HCT116 (cell line): ENCODE results near the gene FAT2. TPM values are rescaled to one million over a fixed set of nuclear protein-coding genes. Genes with fewer than 3 reads are reported as not detected.

Experiments
- ATAC-seq: fragments of 200-7000 bp; cut with Tn5 transposase; 2 replicates; pipeline ENCODE4 v1.9.1; 2020; ENCODE audit warnings: mild to moderate bottlenecking, moderate library complexity
- Bru-seq: library from RNA; stranded (reverse); fragments of 400-500 nt; gene quantifications from one replicate; lab custom pipeline; 2021; lab: Mats Ljungman, UMichigan
- BruChase-seq, 2 experiments: library from RNA; stranded (reverse); fragments of 400-500 nt; gene quantifications; one replicate each; lab custom pipeline; 2021; lab: Mats Ljungman, UMichigan
- BruUV-seq: library from RNA; stranded (reverse); fragments of 400-500 nt; replicated peaks from 2 replicates; lab custom pipeline; 2021; lab: Mats Ljungman, UMichigan
- CTCF ChIA-PET: fragments of 300-600 bp; sonication (Branson Sonifier 250); formaldehyde crosslinking; loops from one replicate; lab custom pipeline; 2021; ENCODE audit warnings: antibody characterized with exemption; lab: Charles Lee
- POLR2A ChIA-PET: fragments of 300-600, 350-600 bp; sonication (Branson Sonifier 250); formaldehyde crosslinking; loops from one replicate; lab custom pipeline; 2021; ENCODE audit warnings: antibody characterized with exemption; lab: Charles Lee
- RAD21 ChIA-PET, 2 experiments: fragments of 300-600 bp; sonication (Branson Sonifier 250); formaldehyde crosslinking; loops; one replicate each; lab custom pipeline; 2023; ENCODE audit warnings: low total read pairs in 2 of 2; ENCODE audit not compliant: uncharacterized antibody in 2 of 2, unreplicated experiment in 2 of 2, low non-redundant PET in 1 of 2; lab: Charles Lee
- DNase-seq: peaks from one replicate; pipeline ENCODE4 v3.0.0-alpha.2; 2010; ENCODE audit warnings: low read depth, low spot score
- H2AFZ ChIP-seq: fragments of 200-600 bp; shearing (Covaris generic), sonication (generic); 2 replicates; pipeline ENCODE4 v1.6.1; 2017; ENCODE audit warnings: low read depth, mixed run types, mixed read lengths, antibody characterized with exemption, low read length; ENCODE audit not compliant: poor library complexity, severe bottlenecking
- H3K27ac ChIP-seq: 2 replicates; pipeline ENCODE4 v1.5.1; 2012; ENCODE audit warnings: low read depth, low read length
- H3K27me3 ChIP-seq: fragments of 200-600 bp; sonication (generic); 2 replicates; pipeline ENCODE4 v1.6.1; 2016; ENCODE audit warnings: mixed run types, low read length, mixed read lengths; ENCODE audit not compliant: insufficient read depth
- H3K36me3 ChIP-seq, 2 experiments: fragments of 200-500 bp in 1 of 2; fragments of 200-600 bp in 1 of 2; sonication (Bioruptor generic) in 1 of 2; sonication (generic) in 1 of 2; 2 replicates each; pipeline versions ENCODE4 v1.5.1 to v1.6.1; 2014 to 2016; ENCODE audit warnings: low read length in 2 of 2, inconsistent platforms in 1 of 2, mixed read lengths in 1 of 2, mixed run types in 1 of 2; ENCODE audit not compliant: insufficient read depth in 2 of 2, control insufficient read depth in 1 of 2
- H3K4me1 ChIP-seq, 2 experiments: fragments of 200-600 bp in 1 of 2; sonication (generic) in 1 of 2; 2 replicates each; pipeline versions ENCODE4 v1.5.1 to v1.6.1; 2012 to 2017; ENCODE audit warnings: low read length in 2 of 2, inconsistent platforms in 1 of 2, mild to moderate bottlenecking in 1 of 2, mixed read lengths in 1 of 2, mixed run types in 1 of 2, moderate library complexity in 1 of 2; ENCODE audit not compliant: insufficient read depth in 2 of 2, control insufficient read depth in 1 of 2
- H3K4me2 ChIP-seq: fragments of 200-600 bp; sonication (generic); 2 replicates; pipeline ENCODE4 v1.6.1; 2017; ENCODE audit warnings: mixed run types, low read length, mixed read lengths
- H3K4me3 ChIP-seq, 2 experiments: fragments of 200-600 bp in 1 of 2; sonication (generic) in 1 of 2; replicated peaks in 1 of 2; 2 replicates each; pipeline ENCODE4 v1.5.1; 2011 to 2016; ENCODE audit warnings: low read length in 2 of 2, control low read depth in 1 of 2, low read depth in 1 of 2, mild to moderate bottlenecking in 1 of 2, mixed read lengths in 1 of 2, mixed run types in 1 of 2
- H3K79me2 ChIP-seq: fragments of 200-600 bp; sonication (generic); 2 replicates; pipeline ENCODE4 v1.6.1; 2017; ENCODE audit warnings: mild to moderate bottlenecking, mixed run types, low read length, moderate library complexity, mixed read lengths; ENCODE audit not compliant: insufficient read depth
- H3K9ac ChIP-seq: fragments of 200-600 bp; sonication (generic); 2 replicates; pipeline ENCODE4 v1.6.1; 2016; ENCODE audit warnings: low read length, mixed read lengths
- H3K9me2 ChIP-seq: fragments of 200-600 bp; sonication (generic), shearing (Covaris generic); 2 replicates; pipeline ENCODE4 v1.6.1; 2017; ENCODE audit warnings: mixed run types, mild to moderate bottlenecking, moderate library complexity; ENCODE audit not compliant: insufficient read depth
- H3K9me3 ChIP-seq, 2 experiments: fragments of 200-500 bp in 1 of 2; fragments of 200-600 bp in 1 of 2; sonication (Bioruptor generic) in 1 of 2; sonication (generic) in 1 of 2; 2 replicates each; pipeline ENCODE4 v1.6.1; 2014 to 2017; ENCODE audit warnings: low read length in 2 of 2, mixed read lengths in 2 of 2, inconsistent platforms in 1 of 2, low read depth in 1 of 2, mild to moderate bottlenecking in 1 of 2, mixed run types in 1 of 2, moderate library complexity in 1 of 2; ENCODE audit not compliant: control insufficient read depth in 1 of 2, insufficient read depth in 1 of 2
- H4K20me1 ChIP-seq: fragments of 200-600 bp; sonication (generic), shearing (Covaris generic); 2 replicates; pipeline ENCODE4 v1.6.1; 2017; ENCODE audit warnings: mixed run types, mild to moderate bottlenecking, moderate library complexity; ENCODE audit not compliant: insufficient read depth
- CBX3 ChIP-seq: IDR thresholded peaks from 2 replicates; pipeline ENCODE4 v1.6.1; 2012; ENCODE audit warnings: low read depth
- CEBPB ChIP-seq: IDR thresholded peaks from 2 replicates; pipeline ENCODE4 v1.6.1; 2012; ENCODE audit warnings: low read depth
- CTCF ChIP-seq, 3 experiments: fragments of 200-600 bp in 1 of 3; sonication (generic) in 1 of 3; IDR thresholded peaks in 2 of 3; conservative IDR thresholded peaks in 1 of 3; 2 replicates each; pipeline ENCODE4 v1.5.1; 2012 to 2017; ENCODE audit warnings: low read depth in 2 of 3, low read length in 2 of 3, antibody characterized with exemption in 1 of 3, borderline replicate concordance in 1 of 3, control low read depth in 1 of 3, mild to moderate bottlenecking in 1 of 3, mixed read lengths in 1 of 3, mixed run types in 1 of 3, moderate library complexity in 1 of 3; ENCODE audit not compliant: insufficient read depth in 1 of 3
- EGR1 ChIP-seq: IDR thresholded peaks from 2 replicates; pipeline ENCODE4 v1.6.1; 2012; ENCODE audit warnings: low read depth
- ELF1 ChIP-seq: IDR thresholded peaks from 2 replicates; pipeline ENCODE4 v1.6.1; 2012; ENCODE audit warnings: low read depth, borderline replicate concordance
- EZH2 ChIP-seq: fragments of 200-600 bp; sonication (generic); IDR thresholded peaks from 2 replicates; pipeline ENCODE4 v1.6.1; 2017; ENCODE audit warnings: antibody characterized with exemption, mixed run types
- EZH2phosphoT487 ChIP-seq: fragments of 200-600 bp; IDR thresholded peaks from 2 replicates; pipeline ENCODE4 v1.6.1; 2018; ENCODE audit warnings: antibody characterized with exemption, borderline replicate concordance
- FOSL1 ChIP-seq: IDR thresholded peaks from 2 replicates; pipeline ENCODE4 v1.6.1; 2012; ENCODE audit warnings: low read depth
- POLR2A ChIP-seq: IDR thresholded peaks from 2 replicates; pipeline ENCODE4 v1.7.0; 2011; ENCODE audit warnings: borderline replicate concordance; ENCODE audit not compliant: insufficient read depth, insufficient read length; ENCODE audit errors: extremely low read depth
- POLR2AphosphoS5 ChIP-seq: IDR thresholded peaks from 2 replicates; pipeline ENCODE4 v1.6.1; 2011; ENCODE audit warnings: mild to moderate bottlenecking, low read depth, low read length, moderate library complexity
- RAD21 ChIP-seq: IDR thresholded peaks from 2 replicates; pipeline ENCODE4 v1.6.1; 2012; ENCODE audit warnings: low read depth, mild to moderate bottlenecking
- SP1 ChIP-seq: IDR thresholded peaks from 2 replicates; pipeline ENCODE4 v1.6.1; 2012; ENCODE audit warnings: low read depth
- SRF ChIP-seq: IDR thresholded peaks from 2 replicates; pipeline ENCODE4 v1.6.1; 2012; ENCODE audit warnings: low read depth
- YY1 ChIP-seq: IDR thresholded peaks from 2 replicates; pipeline ENCODE4 v1.6.1; 2011; ENCODE audit warnings: low read length, low read depth, moderate library complexity, mild to moderate bottlenecking; ENCODE audit not compliant: insufficient replicate concordance; ENCODE audit errors: extremely low read depth
- ZNF274 ChIP-seq: fragments of 200-500 bp; sonication (Bioruptor generic); IDR thresholded peaks from 2 replicates; pipeline ENCODE4 v1.6.1; 2014; ENCODE audit warnings: mild to moderate bottlenecking, low read depth, low read length, inconsistent platforms
- intact Hi-C: fragments of 100-400 bp; cut with micrococcal nuclease; formaldehyde crosslinking; loops from 2 replicates; pipeline ENCODE4 v1.10.0; 2022
- long read RNA-seq: library from polyadenylated mRNA; unstranded; transcript quantifications from one replicate; pipeline ENCODE4 v2.0.0, GENCODE V29; 2021; ENCODE audit not compliant: unreplicated experiment
- polyA plus RNA-seq: library from polyadenylated mRNA; unstranded; fragments of >200 nt; gene quantifications from 2 replicates; pipeline ENCODE4 v1.2.1, GENCODE V29; 2012; ENCODE audit warnings: missing spikeins
- total RNA-seq: library from RNA; stranded (reverse); gene quantifications from one replicate; pipeline ENCODE4 v1.2.1, GENCODE V29; 2021; ENCODE audit not compliant: unreplicated experiment
- TF ChIP-seq, protein P1 (sequence below): IDR thresholded peaks from 2 replicates; pipeline ENCODE4 v1.6.1; 2012; ENCODE audit warnings: low read depth

Gene FAT2, protein sequence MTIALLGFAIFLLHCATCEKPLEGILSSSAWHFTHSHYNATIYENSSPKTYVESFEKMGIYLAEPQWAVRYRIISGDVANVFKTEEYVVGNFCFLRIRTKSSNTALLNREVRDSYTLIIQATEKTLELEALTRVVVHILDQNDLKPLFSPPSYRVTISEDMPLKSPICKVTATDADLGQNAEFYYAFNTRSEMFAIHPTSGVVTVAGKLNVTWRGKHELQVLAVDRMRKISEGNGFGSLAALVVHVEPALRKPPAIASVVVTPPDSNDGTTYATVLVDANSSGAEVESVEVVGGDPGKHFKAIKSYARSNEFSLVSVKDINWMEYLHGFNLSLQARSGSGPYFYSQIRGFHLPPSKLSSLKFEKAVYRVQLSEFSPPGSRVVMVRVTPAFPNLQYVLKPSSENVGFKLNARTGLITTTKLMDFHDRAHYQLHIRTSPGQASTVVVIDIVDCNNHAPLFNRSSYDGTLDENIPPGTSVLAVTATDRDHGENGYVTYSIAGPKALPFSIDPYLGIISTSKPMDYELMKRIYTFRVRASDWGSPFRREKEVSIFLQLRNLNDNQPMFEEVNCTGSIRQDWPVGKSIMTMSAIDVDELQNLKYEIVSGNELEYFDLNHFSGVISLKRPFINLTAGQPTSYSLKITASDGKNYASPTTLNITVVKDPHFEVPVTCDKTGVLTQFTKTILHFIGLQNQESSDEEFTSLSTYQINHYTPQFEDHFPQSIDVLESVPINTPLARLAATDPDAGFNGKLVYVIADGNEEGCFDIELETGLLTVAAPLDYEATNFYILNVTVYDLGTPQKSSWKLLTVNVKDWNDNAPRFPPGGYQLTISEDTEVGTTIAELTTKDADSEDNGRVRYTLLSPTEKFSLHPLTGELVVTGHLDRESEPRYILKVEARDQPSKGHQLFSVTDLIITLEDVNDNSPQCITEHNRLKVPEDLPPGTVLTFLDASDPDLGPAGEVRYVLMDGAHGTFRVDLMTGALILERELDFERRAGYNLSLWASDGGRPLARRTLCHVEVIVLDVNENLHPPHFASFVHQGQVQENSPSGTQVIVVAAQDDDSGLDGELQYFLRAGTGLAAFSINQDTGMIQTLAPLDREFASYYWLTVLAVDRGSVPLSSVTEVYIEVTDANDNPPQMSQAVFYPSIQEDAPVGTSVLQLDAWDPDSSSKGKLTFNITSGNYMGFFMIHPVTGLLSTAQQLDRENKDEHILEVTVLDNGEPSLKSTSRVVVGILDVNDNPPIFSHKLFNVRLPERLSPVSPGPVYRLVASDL (N-terminal part only)
- total RNA-seq, result 0.05 TPM
- polyA plus RNA-seq, result 0.01 and 0.02 TPM in 2 replicates
- Bru-seq, nascent RNA, result percentile 7 among the genes with signal in this experiment
- BruChase-seq, experiment 1, labeled RNA remaining after a 6-hour chase, result percentile 8 among the genes with signal in this experiment
- percentile 13 among the genes with signal in this experiment for BruChase-seq, experiment 2, labeled RNA remaining after a 2-hour chase
- long read RNA-seq, result 0 reads

DNA sequence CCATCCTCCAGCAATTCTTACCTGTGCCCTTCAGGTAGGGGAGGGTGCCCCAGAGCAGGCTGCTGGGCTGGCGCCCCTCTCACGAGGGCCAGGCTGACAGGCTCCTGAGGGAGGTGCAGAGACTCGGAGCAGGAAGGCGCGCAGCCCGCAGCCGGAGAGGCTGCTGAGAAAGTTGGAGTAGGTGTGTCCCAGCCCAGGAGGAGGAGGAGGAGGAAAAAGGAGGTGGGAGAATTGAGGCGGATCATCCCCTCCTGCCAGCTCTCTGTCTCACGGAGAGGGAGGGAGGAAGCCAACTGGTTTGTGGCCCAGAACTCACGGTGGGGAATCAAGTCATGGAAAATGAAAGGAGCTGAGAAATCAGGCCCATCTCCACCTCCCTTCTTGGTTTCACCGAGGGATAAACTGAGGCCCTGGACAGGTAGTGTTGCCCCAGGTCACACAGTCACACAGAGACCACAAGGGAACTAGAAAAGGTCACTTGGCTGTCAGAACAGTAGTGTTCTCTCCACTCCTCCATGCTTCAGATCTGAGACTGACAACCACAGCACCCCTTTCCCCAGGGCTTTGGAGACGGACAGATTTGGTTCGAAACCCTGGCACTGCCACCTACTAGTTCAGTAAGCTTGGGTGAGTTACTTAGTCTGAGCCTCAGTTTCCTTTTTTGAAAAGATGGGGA, at the start of gene FAT2:
TSS of gene FAT2 (minus strand) at position 188 of the 676 bp plus-strand sequence. CDS start 22,400 bp downstream, outside the sequence.
- H3K9ac ChIP-seq, result no peak within 1 kb of the TSS
- no peaks in the 10 kb centered on the region for H3K9me2 ChIP-seq
- BruUV-seq, result no TSS peak
- ChIA-PET CTCF (no interaction called here), RAD21 (no interaction called here), POLR2A (no interaction called here)
- no peaks in the 10 kb centered on the region for H4K20me1 ChIP-seq
- no peak within 1 kb of the TSS for H3K4me3 ChIP-seq
- H2AFZ ChIP-seq, result no peak within 1 kb of the TSS
- intact Hi-C loops, result no loop called here
- ATAC-seq (no peak; the same call in 1 of the 2 replicates), DNase-seq (no peak)
- no peaks in the 10 kb centered on the region for H3K27me3 ChIP-seq
- no peaks in the 10 kb centered on the region for H3K9me3 ChIP-seq
- H3K79me2 ChIP-seq, result no peaks in the 10 kb centered on the region
- TF ChIP-seq, protein P1, sequence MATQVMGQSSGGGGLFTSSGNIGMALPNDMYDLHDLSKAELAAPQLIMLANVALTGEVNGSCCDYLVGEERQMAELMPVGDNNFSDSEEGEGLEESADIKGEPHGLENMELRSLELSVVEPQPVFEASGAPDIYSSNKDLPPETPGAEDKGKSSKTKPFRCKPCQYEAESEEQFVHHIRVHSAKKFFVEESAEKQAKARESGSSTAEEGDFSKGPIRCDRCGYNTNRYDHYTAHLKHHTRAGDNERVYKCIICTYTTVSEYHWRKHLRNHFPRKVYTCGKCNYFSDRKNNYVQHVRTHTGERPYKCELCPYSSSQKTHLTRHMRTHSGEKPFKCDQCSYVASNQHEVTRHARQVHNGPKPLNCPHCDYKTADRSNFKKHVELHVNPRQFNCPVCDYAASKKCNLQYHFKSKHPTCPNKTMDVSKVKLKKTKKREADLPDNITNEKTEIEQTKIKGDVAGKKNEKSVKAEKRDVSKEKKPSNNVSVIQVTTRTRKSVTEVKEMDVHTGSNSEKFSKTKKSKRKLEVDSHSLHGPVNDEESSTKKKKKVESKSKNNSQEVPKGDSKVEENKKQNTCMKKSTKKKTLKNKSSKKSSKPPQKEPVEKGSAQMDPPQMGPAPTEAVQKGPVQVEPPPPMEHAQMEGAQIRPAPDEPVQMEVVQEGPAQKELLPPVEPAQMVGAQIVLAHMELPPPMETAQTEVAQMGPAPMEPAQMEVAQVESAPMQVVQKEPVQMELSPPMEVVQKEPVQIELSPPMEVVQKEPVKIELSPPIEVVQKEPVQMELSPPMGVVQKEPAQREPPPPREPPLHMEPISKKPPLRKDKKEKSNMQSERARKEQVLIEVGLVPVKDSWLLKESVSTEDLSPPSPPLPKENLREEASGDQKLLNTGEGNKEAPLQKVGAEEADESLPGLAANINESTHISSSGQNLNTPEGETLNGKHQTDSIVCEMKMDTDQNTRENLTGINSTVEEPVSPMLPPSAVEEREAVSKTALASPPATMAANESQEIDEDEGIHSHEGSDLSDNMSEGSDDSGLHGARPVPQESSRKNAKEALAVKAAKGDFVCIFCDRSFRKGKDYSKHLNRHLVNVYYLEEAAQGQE, result no peak
- TF ChIP-seq ZNF274 (no peak), EGR1 (no peak), SP1 (no peak), CEBPB (no peak), FOSL1 (no peak), ELF1 (no peak), CTCF (IDR thresholded peaks at IDR 0.05 in 2 of 3, conservative IDR thresholded peaks at IDR 0.05 in 1 of 3; ENCODE audit: borderline replicate concordance in 1 of 3, insufficient read depth in 1 of 3, low read depth in 2 of 3, low read length in 2 of 3) (no peak), EZH2 (no peak), CBX3 (no peak), SRF (no peak), POLR2A (no peak), RAD21 (no peak), EZH2phosphoT487 (no peak), YY1 (no peak), POLR2AphosphoS5 (no peak)
- peaks cover 4 to 6% of the 10 kb centered on the region in 2 experiments; a peak in 2 of 4 replicates for H3K4me1 ChIP-seq
- H3K27ac ChIP-seq, result no peak within 1 kb of the TSS
- no peaks in the 10 kb centered on the region for H3K36me3 ChIP-seq
- H3K4me2 ChIP-seq, result no peak within 1 kb of the TSS
